Lower leg skin (tissue), 4 donors: ENCODE measurements around the gene TXNL1. TPM values are rescaled to one million over a fixed set of nuclear protein-coding genes. Genes with fewer than 3 reads are reported as not detected.
"Not testable (repeated sequence)": the region's sequence is repeated elsewhere in the genome, so short reads cannot be mapped to it uniquely, and the experiment has no call there.

Experiments
- DNase-seq, 2 donors: peaks; one replicate each; pipeline ENCODE4 v3.0.0-alpha.2; 2019; ENCODE audit warnings: low spot score in 2 of 2
- H3K4me3 ChIP-seq: fragments of 200-600 bp; sonication (generic); 2 replicates; pipeline ENCODE4 v1.5.1; 2017; ENCODE audit warnings: mild to moderate bottlenecking, low read depth; ENCODE audit not compliant: poor library complexity, severe bottlenecking
- CTCF ChIP-seq, 3 donors: fragments of 450-650 bp; IDR thresholded peaks; one replicate each; pipeline ENCODE4 v1.5.1; 2016; ENCODE audit warnings: antibody characterized with exemption in 3 of 3, mild to moderate bottlenecking in 3 of 3, moderate library complexity in 2 of 3
- POLR2A ChIP-seq, 2 donors: fragments of 450-650 bp; IDR thresholded peaks; one replicate each; pipeline ENCODE4 v1.6.1; 2016 to 2017; ENCODE audit warnings: antibody characterized with exemption in 2 of 2, mild to moderate bottlenecking in 1 of 2, moderate library complexity in 1 of 2
- WGBS, 2 donors: methylation state at CpG; one replicate each; pipeline ENCODE4 v1.1.5; 2018; 5-methylcytosine and 5-hydroxymethylcytosine counted together
- intact Hi-C: fragments of 100-400 bp; cut with DNase I; formaldehyde crosslinking; loops from one replicate; pipeline ENCODE4 v1.15.0; 2023; ENCODE audit warnings: low total_unique reads
- total RNA-seq, 4 donors: library from RNA; depleted of rRNA; stranded (reverse); fragments of >200 nt; gene quantifications; one replicate each; pipeline ENCODE4 v1.1.0, GENCODE V29; 2016

The TXNL1 gene
- total RNA-seq, 4 donors from 2014 or later, result 36.8 to 45.9 (median 42.5) TPM

- DNase-seq, result no peak
- no peak for TF ChIP-seq CTCF (IDR thresholded peaks at IDR 0.05)
- 93 to 96% methylated on average over 4 of the region's 4 CpGs for WGBS, 2 donors
- no peak overlapping the region for H3K4me3 ChIP-seq
- intact Hi-C loops, result no loop called here
These were observed 20.7 kb upstream of the TXNL1 start for GRCh38 chr18:56659111-56659510.

DNA sequence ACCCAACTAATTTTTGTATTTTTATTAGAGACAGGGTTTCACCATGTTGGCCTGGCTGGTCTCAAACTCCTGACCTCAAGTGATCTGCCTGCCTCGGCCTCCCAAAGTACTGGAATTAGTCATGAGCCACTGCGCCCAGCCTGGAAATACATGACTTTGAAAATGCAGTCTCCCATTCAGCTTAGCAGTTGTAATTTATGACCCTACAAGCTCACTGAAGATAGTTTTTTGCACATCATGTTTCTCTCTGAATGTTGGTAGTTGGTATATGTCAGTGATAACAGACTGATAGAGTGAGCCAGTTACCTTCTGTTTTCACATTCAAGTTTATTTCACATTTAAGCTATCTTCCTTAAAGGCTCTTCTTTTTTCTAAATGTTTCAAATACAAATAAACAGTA is 19.9 kb upstream of the TXNL1 start:
- no peak overlapping the region for H3K4me3 ChIP-seq
- TF ChIP-seq CTCF (IDR thresholded peaks at IDR 0.05), result no peak
- no peak for TF ChIP-seq POLR2A (IDR thresholded peaks at IDR 0.05)
- intact Hi-C loops, result no loop called here
- WGBS, 2 donors, result 78 to 100% methylated on average over 2 of the region's 2 CpGs
- DNase-seq, result no peak

DNA sequence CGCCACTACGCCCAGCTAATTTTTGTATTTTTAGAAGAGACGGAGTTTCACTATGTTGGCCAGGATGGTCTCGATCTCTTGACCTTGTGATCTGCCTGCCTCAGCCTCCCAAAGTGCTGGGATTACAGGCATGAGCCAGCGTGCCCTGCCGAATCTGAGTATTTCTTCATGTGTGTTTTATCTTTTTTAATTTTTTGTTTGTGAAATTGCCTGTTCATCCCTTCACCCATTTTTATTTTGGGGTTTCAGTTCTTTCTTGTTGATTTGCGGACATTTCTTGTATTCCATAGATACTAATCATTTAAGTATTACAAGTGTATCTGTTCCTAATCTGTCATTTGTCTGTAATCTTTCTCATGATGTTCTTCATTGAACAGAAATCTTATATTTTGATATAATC is 15.9 kb upstream of the TXNL1 start:
- 96% methylated on average over 7 of the region's 7 CpGs for WGBS, 2 donors
- H3K4me3 ChIP-seq, intact Hi-C loops, DNase-seq: not testable (repeated sequence)

DNA sequence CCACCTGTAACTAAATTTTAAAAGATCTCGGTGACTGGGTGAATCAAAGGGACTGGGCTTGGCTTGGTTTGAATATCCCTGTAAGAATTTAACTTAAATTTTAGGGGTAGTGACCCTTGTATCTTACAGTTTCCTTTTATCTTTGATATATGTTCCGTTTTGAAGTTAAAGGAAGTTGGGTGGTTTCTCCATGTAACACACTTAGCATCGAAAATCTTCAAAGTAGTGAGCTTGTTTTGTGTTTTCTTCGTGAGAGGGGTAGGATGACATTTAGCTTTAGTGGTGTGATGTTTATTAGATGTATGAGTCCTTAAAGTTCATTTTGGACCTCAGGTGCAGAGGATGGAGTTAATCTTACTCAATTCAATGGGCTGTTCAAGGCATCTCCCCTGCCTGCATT is 14.4 kb upstream of the TXNL1 start:
- TF ChIP-seq CTCF (IDR thresholded peaks at IDR 0.05) (no peak), POLR2A (IDR thresholded peaks at IDR 0.05) (no peak)
- no peak for DNase-seq
- 74 to 78% methylated on average over 4 of the region's 4 CpGs for WGBS, 2 donors
- no peak overlapping the region for H3K4me3 ChIP-seq
- intact Hi-C loops, result no loop called here

DNA sequence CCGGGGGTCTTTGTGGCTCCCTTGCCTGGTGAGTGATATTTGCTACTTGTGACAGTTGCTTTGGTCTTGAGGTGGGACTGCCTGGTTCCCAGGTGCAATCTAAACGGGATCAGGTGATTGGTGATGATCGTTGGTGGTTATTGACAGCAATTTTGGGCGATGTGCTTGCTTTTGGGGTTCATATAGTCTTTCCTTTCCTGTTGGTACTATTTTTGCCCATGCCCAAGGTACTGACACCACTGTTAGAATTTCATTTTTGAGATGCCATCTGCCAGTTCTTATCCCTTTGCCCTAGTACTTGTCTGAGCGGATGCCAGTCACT is 13.3 kb upstream of the TXNL1 start:
- intact Hi-C loops, result no loop called here
- DNase-seq, result no peak
- H3K4me3 ChIP-seq, result peak overlapping the region; percentile 74
- WGBS, 2 donors, result 2 to 7% methylated on average over 4 to 5 of the region's 5 CpGs
- no peak for TF ChIP-seq CTCF (IDR thresholded peaks at IDR 0.05)
- no peak for TF ChIP-seq POLR2A (IDR thresholded peaks at IDR 0.05)

DNA sequence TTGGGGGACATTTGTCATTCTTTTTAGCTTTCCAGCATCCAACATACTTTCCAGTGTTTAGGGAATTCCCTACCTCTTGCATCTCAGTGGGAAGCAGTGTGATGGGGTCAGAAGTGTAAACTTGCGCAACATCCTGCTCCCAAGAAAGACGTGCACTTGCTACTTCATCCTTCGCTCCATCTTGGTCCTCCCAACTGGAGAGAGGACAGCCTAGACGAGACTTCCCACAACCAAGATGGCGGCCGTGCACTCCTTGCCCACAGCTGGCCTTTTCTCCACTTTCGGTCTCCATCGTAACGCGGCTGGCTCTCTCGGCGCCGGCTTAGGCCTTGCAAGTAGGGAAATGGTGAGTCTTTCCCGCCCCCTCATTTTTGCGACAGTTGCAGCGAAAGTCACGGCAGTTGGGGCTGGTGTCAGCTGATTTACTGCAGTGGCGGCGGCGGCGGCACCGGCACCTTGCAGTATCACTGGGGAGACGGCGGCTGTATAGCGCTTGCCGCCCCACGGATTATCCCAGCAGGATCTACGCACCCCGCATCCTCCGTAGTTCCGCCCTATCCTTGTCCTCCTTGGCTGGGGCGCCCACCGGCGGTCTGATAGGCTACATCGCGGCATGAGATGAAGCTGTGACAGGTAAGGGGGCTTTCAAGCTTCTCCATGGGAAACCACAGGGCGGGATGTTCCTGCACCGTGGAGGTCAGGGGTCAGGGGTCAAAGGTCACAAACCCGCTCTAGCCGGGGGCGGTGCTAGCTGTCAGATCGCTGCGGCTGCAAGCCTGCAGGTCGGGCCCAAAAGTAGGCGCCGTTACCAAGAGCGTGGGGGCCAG is 12.8 kb upstream of the TXNL1 start, which contains the start of gene WDR7:
WDR7 (plus strand) TSS at position 416 of the 827 bp plus-strand sequence. CDS start 21,157 bp downstream, outside the sequence.
- intact Hi-C loops, result no loop called here
- DNase-seq, result peak; percentile 97 to 99
- WGBS, 2 donors, result 1% methylated on average over 30 to 47 of the region's 47 CpGs
- H3K4me3 ChIP-seq, result peak within 1 kb of the TSS; percentile 74
- TF ChIP-seq CTCF (IDR thresholded peaks at IDR 0.05) (no peak), POLR2A (IDR thresholded peaks at IDR 0.05) (no peak)
